Breast epithelium (tissue), 3 donors: ENCODE results near the gene INSC.

Experiments
- POLR2A ChIP-seq: fragments of 450-650 bp; IDR thresholded peaks from one replicate; pipeline ENCODE4 v1.6.1; 2016; ENCODE audit warnings: antibody characterized with exemption, mild to moderate bottlenecking, moderate library complexity
- POLR2AphosphoS5 ChIP-seq, 3 donors: sonication (generic); formaldehyde crosslinking; IDR thresholded peaks; one replicate each; pipeline ENCODE4 v1.6.1; 2017; ENCODE audit warnings: antibody characterized with exemption in 3 of 3

DNA sequence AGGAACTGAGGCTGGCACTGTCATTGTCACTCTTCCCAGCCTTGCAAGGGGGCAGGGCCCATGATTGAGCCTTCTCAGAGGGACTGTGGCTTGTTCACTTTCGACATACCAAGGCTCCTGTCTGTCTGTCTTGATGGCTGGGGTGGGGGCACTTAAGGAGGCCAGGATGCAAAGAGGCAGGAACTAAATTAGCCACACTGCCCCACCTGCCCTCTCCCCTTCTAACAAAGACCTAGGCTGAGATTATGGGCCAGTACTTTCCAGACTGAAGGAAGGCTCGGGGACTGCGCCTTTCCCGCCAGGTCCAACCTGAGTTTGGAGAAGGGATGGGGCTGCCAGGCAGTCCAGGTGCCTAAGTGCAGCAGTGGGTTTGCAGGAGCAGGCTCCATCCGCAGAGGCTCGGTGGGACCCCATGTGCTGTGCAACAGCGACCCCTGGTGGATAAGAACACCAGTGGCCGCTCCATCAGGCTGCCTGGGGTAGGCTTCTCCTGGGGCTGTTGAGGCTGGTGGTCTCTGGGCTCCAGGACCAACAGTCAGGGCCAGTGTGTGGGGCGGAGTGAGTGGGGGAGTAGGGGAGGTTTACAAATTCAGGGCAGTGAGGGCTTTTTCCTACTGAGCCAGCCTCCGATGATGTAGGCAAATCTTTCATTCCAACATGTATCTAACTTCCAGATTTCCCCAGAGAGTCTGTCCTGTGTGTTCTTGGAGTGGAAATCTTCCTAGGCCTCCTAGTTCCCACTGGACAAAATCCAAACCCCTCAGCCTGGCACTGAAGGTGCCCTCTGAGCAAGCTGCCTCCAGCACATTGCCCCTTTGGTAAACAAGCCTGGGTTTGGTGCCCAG lies 93.9 kb downstream of the INSC start:
- TF ChIP-seq POLR2A = no peak
- no peak for TF ChIP-seq POLR2AphosphoS5 (IDR thresholded peaks at IDR 0.05)
